Skin epidermis (tissue), 12 donors: Measurements from ENCODE around the gene BRD9.
"Not testable (repeated sequence)": the region's sequence is repeated elsewhere in the genome, so short reads cannot be mapped to it uniquely, and the experiment has no call there.

Experiments
- H3K27ac ChIP-seq, 21 experiments: fragments of 200-600 bp; sonication (generic) in 11 of 21; one replicate each; pipeline ENCODE4 v1.5.0; 2020; ENCODE audit warnings: mild to moderate bottlenecking in 3 of 21, inconsistent platforms in 2 of 21, moderate library complexity in 2 of 21
- H3K4me3 ChIP-seq, 7 experiments: fragments of 200-600 bp; sonication (generic) in 2 of 7; one replicate each; pipeline ENCODE4 v1.5.0; 2020; ENCODE audit warnings: inconsistent platforms in 2 of 7, mild to moderate bottlenecking in 2 of 7, moderate library complexity in 1 of 7

The BRD9 gene

DNA sequence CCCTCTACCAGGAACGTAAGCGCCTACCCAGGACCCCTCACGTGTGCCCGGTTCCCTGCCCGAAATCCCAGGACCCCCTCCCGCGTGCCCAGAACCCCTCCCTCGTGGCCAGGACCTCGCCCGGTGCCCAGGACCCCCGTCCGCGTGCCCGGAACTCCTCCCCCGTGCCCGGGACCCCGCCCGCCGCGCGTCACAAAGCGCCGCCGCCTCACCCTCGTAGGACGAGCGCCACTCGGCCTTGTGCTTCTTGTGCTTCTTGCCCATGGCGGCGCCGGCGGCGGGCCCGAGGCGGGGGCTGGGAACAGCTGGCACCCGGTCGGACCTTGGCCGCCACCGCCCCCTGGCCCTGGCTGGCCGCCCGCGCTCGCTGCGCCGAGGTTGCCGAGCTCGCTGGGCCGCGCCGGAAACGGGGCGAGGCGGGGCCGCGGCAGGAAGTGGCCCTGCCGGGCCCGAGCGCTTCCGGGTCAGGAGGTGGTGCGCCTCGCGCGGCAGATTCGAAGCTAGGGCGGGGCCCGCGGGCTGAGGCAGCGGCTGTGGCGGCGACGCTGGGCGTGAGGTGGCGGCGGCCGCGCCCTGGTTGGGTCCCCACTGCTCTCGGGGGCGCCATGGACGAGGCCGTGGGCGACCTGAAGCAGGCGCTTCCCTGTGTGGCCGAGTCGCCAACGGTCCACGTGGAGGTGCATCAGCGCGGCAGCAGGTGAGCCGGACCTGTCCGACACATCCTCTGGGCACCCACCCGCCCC lies at the start of gene BRD9, which contains the start of gene TRIP13:
BRD9 (minus strand) TSS at position 408 of the 743 bp plus-strand sequence; CDS start at position 264, 144 bp downstream.
TRIP13 (plus strand) TSS at position 491 of the 743 bp plus-strand sequence; CDS start at position 606, 115 bp downstream.
- Histone ChIP-seq H3K4me3 (peak within 1 kb of the TSS; percentile 82 to 90 (median 84)), H3K27ac (peak within 1 kb of the TSS; percentile 88 to 99 (median 96))

DNA sequence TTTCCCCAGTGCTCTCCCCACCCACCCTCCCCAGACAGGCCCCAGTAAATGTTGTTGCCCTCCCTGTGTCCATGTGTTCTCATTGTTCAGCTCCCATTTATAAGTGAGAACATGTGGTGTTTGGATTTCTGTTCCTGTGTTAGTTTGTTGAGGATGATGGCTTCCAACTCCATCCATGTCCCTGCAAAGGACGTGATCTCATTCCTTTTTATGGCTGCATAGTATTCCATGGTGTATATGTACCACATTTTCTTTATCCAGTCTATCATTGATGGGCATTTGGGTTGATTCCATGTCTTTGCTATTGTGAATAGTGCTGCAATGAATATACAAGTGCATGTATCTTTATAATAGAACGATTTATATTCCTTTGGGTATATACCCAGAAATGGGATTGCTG lies 48.1 kb upstream of the BRD9 start:
- not testable (repeated sequence) for H3K4me3 ChIP-seq, H3K27ac ChIP-seq

DNA sequence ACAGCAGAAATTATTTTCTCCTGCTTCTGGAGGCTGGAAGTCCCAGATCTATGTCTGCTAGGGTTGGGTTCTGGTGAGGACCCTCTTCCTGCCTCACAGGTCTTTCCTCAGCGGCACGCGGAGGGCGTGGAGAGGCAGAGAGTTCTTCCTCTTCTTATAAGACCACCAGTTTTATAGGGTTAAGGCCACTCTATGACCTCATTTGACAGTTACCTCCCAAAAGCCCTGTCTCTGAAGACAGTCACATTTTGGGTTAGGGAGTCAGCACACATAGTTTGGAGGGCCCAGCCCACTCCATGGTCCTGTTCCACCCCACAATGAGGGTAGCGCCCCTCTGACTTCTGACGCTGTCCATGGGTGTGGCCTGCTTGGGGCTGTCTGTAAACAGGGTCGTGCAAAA lies 46.8 kb upstream of the BRD9 start:
- Histone ChIP-seq H3K4me3 (no peak overlapping the region), H3K27ac (no peak overlapping the region)

DNA sequence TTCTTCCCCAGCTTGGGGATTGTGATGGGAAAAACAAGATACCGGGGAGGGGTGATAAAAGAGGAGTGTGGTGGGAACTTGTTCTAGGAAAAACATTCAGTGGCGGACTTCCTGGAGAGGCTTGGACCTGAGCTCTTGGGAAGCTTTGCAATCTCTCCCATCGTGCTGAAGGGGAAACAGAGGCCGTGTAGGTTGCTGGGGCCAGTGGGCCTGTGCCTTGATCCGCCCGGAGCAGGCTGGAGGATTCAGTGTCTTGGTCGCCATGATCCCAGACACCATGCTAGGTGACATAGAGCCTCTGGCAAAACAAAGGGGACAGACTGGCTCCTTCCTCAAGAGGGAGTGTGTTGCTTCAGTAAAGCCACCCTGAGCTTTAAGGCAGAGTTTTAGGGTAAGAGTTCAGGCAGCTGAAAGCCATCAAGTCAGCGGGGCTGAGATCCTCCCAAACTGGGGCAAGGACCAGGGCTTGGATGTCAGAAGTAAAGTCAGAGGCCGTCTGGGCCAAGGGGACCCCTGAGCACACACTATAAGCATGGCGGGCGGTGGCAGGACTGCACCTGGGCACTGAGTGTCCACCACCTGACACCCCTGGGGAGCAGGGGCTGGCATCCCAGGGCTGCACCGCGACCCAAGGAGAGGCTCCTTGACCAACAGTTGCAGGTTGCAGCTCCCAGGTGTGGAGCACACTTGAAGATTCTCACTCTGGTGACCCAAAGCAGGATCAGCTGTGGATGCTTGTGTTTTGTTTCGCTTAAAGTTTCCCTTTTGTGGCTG lies 44.7 kb upstream of the BRD9 start:
- H3K27ac ChIP-seq, result no peak overlapping the region
- H3K4me3 ChIP-seq, result no peak overlapping the region

DNA sequence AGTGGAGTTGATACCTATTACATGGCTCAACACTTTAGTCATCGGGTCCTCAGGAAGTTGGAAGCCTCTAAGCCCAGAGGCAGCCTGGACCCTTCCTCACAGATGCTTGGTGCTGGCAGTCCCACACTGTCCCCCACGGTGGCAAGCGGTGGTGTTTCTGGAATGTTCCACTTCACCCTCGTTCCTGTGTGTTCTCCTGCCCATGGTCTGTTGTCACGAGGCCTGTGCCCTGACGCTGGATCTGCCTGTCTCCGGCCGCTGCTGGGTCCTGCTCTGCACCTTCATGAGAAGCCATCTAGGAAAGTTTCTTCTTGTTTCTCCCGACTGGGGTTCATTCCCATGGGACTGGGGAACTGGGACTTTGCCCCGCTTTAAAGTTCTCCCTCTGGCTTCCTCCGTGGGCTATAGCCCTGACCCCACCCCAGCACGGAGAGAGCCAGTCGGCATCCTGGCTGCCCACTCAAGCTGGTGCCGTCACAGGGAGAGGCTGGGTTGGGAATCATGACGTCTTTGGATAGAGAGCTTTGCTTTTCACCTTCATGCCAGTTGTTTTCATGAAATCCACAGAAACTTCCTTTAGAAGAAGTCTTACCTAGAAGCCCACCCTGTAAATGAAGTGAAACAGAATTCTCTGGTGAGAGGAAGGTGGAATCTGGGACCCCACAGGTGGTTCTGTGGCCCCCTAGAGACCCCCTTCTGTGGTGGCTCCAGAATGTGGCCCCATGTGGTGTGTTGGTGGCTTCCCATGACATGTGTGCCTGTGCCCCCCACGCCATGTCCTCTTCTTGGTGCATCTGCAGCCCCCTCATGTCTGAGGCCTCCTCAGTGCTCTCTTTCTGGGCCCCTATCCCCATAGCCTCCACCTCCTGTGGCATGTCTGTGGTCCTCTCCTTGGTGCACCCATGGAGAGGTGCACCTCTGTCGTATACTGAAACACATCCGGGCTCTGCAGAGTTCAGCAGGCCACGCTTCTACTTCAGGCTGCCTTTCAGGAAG lies 43.8 kb upstream of the BRD9 start:
- Histone ChIP-seq H3K4me3 (no peak overlapping the region), H3K27ac (no peak overlapping the region)

DNA sequence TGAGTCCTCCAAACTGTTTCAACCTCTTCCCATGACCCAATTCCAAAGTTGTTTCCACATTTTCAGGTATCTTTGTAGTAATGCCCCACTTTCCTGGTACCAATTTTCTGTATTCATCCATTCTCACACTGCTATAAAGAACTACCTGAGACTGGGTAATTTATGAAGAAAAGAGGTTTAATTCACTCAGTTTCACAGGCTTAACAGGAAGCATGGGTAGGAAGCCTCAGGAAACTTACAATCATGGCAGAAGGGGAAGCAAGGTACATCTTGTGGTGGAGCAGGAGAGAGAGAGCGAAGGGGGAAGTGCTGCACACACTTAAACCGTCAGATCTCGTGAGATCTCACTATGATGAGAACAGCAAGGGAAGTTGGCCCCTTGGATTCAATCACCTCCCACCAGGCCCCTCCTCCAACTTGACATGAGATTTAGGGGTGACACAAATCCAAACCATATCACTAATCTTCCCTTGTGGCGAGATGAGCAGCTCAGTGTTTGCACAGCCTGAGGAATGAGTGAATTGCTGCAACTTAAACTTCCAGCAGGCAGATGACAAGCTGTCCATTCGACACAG lies 43.0 kb upstream of the BRD9 start:
- no peak overlapping the region for H3K4me3 ChIP-seq
- H3K27ac ChIP-seq, result no peak overlapping the region

DNA sequence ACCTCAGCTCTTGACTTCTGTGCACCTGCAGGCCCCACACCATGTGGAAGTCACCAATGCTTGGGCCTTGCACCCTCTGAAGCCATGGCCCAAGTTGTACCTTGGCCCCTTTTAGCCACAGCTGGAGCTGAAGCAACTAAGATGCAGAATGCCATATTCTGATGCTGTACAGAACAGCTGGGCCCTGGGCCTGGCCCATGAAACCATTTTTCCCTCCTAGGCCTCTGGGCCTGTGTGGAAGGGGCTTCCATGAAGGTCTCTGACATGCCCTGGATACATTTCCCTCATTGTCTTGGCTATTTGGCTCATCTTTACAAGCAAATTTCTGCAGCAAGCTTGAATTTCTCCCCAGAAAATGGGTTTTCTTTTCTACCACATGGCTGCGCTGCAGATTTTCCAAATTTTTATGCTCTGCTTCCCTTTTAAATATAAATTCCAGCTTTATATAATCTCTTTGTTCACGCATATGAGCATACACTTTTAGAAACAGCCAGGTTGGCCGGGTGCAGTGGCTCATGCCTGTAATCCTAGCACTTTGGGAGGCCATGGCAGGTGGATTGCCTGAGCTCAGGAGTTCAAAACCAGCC lies 41.9 kb upstream of the BRD9 start:
- not testable (repeated sequence) for H3K27ac ChIP-seq

DNA sequence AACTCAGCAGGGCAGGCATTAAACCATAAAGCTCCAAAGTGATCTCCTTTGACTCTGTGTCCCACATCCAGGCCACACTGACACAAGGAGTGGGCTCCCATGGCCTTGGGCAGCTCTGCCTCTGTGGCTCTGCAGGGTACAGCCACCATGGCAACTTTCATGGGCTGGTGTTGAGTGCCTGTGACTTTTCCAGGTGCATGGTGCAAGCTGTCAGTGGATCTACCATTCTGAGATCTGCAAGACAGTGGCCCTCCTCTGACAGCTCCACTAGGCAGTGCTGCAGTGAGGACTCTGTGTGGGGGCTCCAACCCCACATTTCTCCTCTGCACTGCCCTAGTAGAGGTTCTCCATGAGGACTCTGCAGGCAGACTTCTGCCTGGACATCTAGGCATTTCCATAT lies 41.4 kb upstream of the BRD9 start:
- H3K27ac ChIP-seq, result not testable (repeated sequence)

More for the DNA sequence above, 41.9 kb upstream of the BRD9 start:
- H3K4me3 ChIP-seq, result not testable (repeated sequence)

DNA sequence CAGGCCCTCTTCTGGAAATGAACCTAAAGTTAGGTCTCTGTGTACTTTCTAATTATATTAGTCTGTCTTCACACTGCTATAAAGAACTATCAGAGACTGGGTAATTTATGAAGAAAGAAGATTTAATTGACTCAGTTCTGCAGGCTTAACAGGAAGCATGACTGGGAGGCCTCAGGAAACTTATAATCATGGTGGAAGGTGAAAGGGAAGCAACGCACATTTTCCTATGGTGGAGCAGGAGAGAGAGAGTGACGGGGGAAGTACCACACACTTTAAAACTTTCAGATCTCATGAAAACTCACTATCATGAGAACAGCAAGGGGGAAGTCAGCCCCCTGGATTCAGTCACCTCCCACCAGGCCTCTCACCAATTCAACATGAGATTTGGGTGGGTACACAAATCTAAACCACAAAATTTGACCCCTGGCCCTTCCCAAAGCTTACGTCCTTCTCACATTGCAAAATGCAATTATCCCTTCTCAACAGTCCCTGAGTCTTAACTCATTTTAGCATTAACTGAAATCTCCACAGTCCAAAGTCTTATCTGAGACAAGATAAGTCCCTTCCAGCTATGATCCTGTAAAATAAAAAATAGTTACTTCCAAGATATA lies 40.8 kb upstream of the BRD9 start:
- H3K4me3 ChIP-seq, result no peak overlapping the region
- H3K27ac ChIP-seq, result peak overlapping the region in 1 of 21 experiments; percentile 12

More for the DNA sequence above, 41.4 kb upstream of the BRD9 start:
- not testable (repeated sequence) for H3K4me3 ChIP-seq

DNA sequence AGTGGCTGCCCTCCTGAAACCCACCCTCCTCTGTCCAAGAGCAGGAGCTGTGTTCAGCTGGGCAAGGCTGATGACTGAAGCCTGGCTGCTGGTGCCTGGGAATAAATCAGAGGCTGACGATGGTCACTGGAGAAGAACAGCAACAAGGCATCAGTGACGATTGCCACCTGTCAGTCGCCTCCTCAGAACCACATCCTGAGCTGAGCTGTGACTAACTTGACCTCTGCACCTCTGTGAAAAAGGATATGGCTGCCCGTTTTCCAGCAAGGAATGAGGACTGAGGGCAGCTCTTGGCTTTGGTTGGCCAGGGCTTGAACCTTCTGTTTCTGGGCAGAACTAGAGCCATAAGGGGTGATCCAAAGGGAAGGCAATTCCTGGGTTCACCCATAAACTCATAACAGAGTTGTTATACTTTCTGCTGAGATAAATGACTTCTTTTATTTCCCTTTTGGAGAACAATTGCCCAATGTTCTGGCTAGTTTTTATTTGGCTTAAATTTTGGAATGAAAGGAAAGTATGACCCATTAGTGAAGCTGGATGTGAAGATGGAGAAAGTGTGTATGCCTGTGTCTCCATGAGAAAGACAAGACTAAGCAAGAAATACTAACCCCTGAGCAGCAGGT lies 40.1 kb upstream of the BRD9 start:
- Histone ChIP-seq H3K4me3 (no peak overlapping the region), H3K27ac (peak overlapping the region in 2 of 21 experiments; percentile 12 to 44)

DNA sequence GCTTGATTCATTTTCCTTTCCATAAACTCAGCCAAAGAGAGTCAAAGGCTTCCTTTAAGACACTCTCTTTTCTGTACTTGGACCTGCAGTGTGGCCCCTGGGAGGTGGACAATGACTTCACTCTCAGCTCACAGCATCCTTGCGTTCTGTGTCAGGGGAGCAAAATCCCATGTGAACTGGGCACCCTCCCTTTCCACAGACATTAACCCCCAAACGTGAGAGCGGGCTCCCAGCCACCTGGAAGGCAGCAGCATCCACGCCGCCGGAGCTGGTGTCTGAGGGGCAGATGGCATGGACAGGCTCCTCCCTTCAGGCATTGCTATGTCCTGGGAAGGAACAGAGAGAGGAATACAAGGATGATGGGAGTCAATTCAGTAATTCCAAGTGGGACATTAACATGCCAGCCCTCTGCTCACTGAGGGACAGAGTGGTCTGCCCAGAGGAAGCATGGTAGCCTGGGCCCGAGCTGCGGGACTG lies 39.6 kb upstream of the BRD9 start:
- Histone ChIP-seq H3K27ac (peak overlapping the region in 1 of 21 experiments; percentile 44), H3K4me3 (no peak overlapping the region)

DNA sequence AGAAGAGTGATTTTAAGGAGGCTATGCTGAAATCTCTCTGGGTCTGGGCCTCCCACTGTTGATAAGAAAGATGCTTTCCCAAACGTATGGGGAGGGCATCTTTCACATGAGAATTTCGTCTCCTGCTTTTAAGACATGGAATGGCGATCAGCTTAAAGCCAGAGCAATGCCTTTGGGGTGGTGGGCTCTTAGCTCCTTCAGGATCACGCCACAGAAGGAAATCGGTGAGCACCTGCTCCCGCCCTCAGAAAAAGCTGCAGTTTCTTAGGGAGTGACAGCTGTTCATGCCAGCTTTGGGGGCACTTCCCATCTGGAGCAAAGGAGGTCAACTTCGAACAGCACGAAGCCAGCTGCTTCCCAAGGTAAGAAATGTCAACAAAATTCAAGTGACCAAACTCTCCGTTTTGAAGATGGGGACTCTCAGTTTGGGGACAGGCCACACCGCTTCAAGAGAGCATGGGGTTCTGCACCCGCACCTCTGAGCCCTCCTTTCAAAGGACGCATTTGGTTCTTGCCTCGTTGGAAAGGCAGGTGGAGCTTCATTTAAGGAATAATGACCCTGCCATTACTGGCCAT lies 39.1 kb upstream of the BRD9 start:
- no peak overlapping the region for H3K4me3 ChIP-seq
- no peak overlapping the region for H3K27ac ChIP-seq

DNA sequence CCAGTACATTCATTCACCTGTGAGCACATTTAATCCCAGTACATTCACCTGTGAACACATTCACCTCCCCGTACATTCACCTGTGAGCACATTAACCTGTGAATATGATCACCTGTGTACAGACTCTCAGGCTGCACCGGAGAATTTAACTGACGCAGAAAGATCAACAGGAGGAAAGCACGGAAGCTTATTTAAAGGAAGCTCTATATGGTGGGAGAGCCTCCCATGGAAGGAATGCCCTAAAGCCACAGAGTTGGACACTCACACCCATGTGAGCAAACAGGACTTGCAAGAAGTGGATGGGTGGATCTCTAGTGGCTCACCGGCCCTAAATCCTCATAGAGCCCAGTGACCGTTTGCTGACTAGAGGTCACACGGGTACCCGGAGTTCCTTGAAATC lies 38.3 kb upstream of the BRD9 start:
- Histone ChIP-seq H3K4me3 (no peak overlapping the region), H3K27ac (no peak overlapping the region)

DNA sequence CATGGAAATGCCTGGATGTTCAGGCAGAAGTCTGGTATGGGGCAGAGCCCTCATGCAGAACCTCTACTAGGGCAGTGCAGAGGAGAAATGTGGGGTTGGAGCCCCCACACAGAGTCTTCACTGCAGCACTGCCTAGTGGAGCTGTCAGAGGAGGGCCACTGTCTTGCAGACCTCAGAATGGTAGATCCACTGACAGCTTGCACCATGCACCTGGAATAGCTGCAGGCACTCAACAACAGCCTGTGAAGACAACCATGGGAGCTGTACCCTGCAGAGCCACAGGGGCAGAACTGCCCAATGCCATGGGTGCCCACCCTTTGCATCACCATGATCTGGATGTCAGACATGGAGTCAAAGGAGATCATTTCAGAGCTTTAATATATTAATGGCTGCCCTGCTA lies 37.0 kb upstream of the BRD9 start:
- no peak overlapping the region for H3K27ac ChIP-seq
- no peak overlapping the region for H3K4me3 ChIP-seq

DNA sequence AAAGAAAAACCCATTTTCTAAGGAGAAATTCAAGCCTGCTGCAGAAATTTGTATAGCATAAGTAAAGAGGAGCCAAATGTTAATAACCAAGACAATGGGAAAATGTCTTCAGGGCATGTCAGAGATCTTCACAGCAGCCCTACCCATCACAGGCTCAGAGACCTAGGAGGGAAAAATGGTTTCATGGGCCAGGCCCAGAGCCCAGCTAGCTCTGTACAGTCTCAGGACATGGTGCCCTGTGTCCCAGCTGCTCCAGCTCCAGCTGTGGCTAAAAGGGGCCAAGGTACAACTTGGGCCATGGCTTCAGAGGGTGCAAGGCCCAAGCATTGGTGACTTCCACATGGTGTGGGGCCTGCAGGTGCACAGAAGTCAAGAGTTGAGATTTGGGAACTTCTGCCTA lies 36.6 kb upstream of the BRD9 start:
- not testable (repeated sequence) for H3K4me3 ChIP-seq, H3K27ac ChIP-seq

DNA sequence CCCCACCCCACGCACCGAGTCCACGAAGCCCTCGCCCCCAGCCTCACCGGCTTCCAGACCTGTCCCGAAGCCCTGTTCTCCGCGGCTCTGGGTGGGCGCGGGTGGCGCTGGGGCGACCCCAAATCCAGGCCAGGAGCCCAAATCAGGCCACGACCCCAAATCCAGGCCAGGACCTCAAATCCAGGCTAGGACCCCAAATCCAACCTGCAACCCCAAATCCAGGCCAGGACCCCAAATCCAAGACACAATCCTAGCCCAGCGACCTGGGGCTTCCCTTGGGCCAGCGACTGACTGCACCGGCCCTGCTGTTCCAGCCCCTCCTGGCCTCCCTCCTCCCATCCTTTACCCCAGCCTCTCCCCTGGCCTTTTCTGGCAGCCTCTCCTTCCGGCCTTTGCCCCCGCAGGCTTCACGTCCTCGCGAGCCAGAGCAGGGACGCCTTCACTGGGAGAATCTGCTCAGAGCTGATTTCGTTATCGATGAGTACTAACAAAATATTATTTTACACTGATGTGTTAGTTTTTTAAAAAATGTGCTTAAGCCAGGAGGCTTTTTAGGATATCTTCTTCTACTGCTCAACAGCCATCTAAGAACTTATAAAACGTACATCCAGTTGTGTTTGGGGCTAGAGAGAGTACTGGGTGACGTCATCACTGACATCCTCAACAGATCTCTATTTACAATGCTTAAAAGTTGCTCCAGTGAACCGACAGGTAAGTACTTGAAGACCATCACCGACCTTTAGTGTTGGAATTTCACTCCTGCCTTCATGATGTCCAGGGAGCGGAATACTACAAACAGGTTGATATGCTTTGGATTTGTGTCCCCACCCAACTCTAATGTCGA lies 34.8 kb upstream of the BRD9 start:
- peak overlapping the region in 3 of 21 experiments; percentile 28 to 57 (median 44) for H3K27ac ChIP-seq
- peak overlapping the region in 3 of 7 experiments; percentile 3 to 9 (median 4) for H3K4me3 ChIP-seq
